GM19023 (cell line): ENCODE measurements around the gene TAGLN2.
"Not testable (repeated sequence)": the region's sequence is repeated elsewhere in the genome, so short reads cannot be mapped to it uniquely, and the experiment has no call there.

Source experiments
- ATAC-seq: cut with Tn5 transposase; IDR thresholded peaks from one replicate; pipeline ENCODE4 v1.9.1; 2021; ENCODE audit warnings: mild to moderate bottlenecking, moderate library complexity; ENCODE audit not compliant: unreplicated experiment

Gene TAGLN2

DNA sequence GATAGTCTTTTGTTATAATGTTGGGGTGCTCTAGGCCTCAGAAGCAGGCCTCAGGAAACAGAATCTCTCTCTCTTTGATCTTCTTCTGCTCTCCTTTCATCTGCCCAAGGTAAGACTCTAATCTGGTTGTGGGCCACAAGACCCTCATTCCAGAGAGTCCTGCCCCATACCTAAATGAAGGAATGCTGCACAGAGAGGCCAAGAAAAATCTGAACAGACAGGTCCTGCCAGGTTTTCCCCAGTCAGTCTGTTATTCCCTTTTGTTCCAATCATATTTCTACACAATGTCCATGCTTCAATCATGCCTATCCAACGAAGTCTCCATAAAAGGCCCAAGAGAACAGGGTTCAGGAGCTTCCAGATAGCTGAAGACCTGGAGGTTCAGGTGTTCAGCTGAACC, 18.3 kb downstream of the TAGLN2 start:
- ATAC-seq: no peak

- ATAC-seq: not testable (repeated sequence)
Measured at GRCh38 chr1:159904036-159904435, 21.3 kb downstream of the TAGLN2 start.

GRCh38 chr1:159902541-159902940, 22.8 kb downstream of the TAGLN2 start:
- no peak for ATAC-seq

- no peak for ATAC-seq
Measured at GRCh38 chr1:159900755-159901360, 24.4 kb downstream of the TAGLN2 start.

- no peak for ATAC-seq
Measured at GRCh38 chr1:159900086-159900680, 25.1 kb downstream of the TAGLN2 start, which contains the start of gene CFAP45. TSS of gene CFAP45 (minus strand) at chr1:159900165. CDS start at chr1:159900098, 67 bp downstream.

GRCh38 chr1:159899634-159900033, 25.7 kb downstream of the TAGLN2 start:
- not testable (repeated sequence) for ATAC-seq

DNA sequence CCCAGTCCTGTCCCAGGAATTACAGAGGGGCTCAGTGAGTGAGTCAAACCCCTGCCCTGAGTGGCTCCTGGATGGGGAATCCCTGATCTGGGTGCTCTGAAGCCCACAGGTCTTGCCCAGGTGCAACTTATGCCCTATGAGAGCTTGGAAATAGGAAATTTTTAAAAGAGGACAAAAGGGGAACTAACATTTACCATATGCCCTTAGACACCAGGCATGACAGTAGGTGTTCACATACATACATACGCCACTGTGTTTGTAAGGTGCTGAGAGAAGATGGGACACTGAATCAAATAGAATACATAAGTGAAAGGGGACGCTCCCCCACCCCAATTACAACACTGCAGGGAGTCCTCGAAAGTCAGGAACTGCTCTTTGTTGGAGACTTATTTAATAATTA, 26.8 kb downstream of the TAGLN2 start:
- no peak for ATAC-seq

DNA sequence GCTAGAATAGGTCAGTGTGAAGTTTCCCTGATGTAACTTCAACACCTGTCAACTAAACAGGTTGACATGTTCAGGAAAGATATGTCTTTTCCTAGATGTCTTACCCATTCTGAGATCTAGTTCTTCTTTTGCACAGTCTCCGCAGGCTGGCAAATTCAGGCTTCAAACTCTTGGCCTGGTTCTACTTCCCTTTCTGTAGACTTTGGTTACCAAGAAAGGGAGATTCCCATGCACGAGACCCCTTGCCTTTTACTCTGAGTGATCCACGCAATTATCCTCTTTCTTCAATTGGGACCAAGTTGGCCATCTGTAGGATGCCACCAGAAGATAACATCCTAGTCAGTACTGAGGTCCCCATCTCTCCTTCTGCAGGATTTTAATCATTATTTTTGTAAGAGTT, 27.3 kb downstream of the TAGLN2 start:
- ATAC-seq: no peak

- no peak for ATAC-seq
Measured at GRCh38 chr1:159896546-159896930, 28.8 kb downstream of the TAGLN2 start.

DNA sequence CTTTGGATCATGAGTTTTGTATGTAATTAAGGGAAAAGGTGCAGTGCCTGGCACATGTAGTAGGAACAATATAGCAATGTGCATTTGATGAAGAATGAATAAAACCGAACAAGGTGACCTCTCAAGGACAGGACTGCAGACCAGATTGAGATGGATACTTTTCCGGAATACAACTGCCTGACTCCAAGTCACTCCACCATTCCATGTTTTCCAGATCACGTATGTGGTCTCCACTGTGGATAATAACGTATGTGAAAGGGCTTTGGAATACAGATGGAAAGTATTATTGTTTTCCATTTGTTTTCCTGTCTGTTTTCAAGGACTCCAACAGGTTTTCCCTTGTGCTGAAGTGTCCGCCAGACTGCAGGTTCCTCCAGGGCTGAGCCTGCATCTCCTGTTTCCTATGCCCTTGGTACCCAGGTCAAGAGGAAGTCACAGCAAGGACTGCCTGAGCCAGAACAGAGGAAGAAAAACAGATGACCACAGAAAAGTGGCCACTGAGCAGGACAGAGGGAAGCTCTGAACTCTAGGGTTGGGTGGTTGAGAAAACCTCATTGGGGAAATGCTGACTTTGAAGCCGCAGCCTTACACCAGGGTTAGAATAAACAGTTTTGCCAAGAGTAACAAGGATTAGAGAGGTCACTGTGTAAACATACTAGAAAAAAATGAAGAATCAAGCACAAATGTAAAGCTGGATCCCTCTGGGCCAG, 29.3 kb downstream of the TAGLN2 start:
- ATAC-seq: no peak

GRCh38 chr1:159895286-159895685, 30.0 kb downstream of the TAGLN2 start:
- ATAC-seq: no peak

GRCh38 chr1:159892944-159893343, 32.4 kb downstream of the TAGLN2 start:
- ATAC-seq: no peak

GRCh38 chr1:159891275-159892157, 33.8 kb downstream of the TAGLN2 start:
- peak; percentile 62 for ATAC-seq

DNA sequence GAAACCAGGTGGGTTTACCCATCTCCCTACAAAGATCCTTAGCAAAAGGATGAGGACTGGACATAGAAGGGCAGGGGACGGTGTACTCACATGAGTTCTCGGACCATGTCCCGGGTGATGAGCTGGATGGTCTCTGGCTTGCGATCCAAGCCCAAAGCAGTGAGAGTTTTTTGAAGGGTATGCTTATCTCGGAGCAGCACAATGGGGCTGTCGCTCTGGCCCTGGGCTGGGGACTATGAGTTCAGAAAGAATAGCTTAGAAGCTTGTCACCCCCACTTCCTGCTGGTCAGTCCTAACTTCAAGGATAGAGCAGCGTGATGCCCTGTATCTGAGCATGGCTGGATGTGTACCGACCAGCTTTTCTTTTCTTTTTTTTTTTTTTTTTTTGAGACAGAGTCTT, 34.9 kb downstream of the TAGLN2 start:
- no peak for ATAC-seq

DNA sequence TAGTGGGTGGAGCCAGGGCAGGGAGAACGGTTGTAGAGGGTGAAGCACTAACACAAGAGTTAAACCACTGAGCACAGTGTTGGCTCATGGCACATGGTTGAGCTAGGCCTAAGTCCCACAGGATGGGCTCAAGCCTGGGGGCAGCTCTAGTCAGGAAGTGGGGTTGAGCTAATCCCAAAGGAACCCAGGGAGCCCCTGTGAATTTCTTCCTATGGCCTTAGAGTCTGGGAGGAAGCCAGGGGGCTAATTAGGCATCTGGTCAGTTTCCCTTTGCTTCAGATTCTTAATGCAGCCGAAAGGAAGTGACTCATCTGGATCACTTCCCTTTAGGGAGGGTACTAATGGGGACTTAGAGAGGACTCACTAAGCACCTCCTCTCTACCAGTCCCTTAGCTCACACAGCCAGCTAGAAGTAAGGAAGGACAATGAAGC, 35.5 kb downstream of the TAGLN2 start:
- ATAC-seq: peak; percentile 88

DNA sequence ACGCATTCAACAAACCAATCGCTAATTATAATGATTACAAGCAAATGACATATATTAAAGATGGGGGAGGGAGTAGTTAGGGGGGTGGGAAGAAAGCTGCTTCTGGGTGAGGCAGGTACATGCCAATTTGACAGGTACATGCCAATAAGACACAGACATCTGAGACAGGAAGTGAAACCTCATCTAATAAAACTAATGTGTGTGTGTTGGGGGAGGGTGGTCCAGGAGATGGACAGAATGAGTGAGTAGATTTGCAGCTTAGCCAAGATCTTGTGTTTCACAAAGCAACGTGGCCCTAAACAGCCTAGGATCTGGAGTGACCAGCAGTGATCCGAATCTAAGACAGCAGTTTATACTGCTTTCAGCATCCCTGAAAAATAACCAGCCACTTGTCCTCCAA, 36.1 kb downstream of the TAGLN2 start:
- no peak for ATAC-seq

DNA sequence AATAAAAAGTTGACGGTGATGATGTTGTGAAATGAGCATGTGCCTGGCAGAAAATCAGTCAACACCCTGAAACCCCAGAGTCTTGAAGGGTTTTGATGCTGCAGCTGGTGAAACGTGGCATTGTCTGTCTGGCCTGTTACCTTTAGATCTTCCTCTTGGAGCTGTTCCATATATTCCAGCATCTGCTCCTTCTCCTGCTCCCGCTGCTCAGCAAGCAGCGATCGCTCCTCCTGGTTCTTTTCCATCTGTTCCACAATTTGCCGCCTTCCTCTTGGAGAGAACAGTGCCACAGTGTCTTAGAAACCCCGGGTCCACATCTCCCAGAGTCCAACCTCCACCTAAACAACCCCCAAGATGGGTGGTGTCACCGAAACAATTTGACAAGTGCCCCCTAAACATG, 41.0 kb downstream of the TAGLN2 start:
- ATAC-seq: no peak

GRCh38 chr1:159883134-159883533, 42.2 kb downstream of the TAGLN2 start:
- no peak for ATAC-seq

DNA sequence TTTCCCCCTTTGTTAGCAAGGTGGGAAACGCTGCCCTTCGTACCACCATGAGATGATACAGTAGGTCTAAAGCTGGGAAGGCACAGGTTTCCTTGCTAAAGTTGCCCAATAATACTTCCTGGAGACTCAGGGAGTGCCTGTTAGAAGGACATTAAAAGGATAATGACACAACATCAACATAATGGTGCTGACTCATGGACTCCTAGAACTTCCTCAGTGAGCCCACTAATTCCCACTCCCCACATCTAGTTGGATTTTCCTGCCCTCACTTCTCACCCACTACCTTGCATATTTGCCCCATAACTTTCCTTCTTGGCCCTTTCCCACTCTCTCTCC, 42.8 kb downstream of the TAGLN2 start:
- no peak for ATAC-seq

- ATAC-seq: no peak
Measured at GRCh38 chr1:159881622-159882526, 43.4 kb downstream of the TAGLN2 start.
